ENCODE results near the gene BTBD17.
"Not testable (repeated sequence)": the region's sequence is repeated elsewhere in the genome, so short reads cannot be mapped to it uniquely, and the experiment has no call there.

Gene BTBD17, protein sequence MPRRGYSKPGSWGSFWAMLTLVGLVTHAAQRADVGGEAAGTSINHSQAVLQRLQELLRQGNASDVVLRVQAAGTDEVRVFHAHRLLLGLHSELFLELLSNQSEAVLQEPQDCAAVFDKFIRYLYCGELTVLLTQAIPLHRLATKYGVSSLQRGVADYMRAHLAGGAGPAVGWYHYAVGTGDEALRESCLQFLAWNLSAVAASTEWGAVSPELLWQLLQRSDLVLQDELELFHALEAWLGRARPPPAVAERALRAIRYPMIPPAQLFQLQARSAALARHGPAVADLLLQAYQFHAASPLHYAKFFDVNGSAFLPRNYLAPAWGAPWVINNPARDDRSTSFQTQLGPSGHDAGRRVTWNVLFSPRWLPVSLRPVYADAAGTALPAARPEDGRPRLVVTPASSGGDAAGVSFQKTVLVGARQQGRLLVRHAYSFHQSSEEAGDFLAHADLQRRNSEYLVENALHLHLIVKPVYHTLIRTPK

DNA sequence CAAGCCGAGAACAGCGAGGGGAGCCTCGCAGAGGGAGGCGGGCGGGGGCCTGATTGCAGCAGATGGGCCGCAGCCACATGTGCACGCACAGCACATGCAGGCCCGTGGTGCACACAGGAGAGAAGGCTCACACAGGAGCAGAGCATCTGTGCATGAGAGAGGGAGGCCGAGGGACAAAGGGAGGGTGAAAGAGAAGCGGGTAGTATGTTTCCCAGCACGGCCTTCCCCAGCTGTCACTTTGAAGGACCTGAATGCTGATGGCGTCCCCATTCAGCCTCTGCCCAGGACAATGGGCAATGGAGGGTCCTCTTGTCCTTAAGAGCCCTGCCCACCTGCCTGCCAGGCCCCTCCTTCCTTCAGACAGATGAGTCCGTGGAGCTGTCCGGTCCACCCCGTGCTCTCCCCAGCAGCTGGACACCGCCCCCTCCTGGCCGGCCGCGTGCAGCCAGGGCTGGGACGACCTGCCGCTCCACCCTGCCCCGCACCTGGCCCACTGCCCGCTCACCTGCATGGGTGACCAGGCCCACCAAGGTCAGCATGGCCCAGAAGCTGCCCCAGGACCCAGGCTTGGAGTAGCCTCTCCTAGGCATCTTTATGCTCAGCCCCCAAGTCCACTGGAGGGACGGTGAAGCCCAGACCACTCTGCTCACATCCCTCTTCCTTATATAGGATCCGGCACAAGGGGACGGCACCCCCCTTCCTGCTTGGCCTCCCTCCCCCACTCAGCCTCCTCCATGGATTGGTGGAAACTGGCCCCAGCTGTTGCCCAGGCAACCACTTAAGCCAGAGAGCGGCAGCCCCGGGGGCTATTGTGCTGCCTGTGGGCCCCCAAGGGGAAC lies at the start of gene BTBD17:
TSS of gene BTBD17 (minus strand) at position 639 of the 839 bp plus-strand sequence. CDS start at position 590, 49 bp downstream.
- DNase-seq (ENCODE audit: low read depth in 1 of 2, low spot score in 1 of 2) = no peak

DNA sequence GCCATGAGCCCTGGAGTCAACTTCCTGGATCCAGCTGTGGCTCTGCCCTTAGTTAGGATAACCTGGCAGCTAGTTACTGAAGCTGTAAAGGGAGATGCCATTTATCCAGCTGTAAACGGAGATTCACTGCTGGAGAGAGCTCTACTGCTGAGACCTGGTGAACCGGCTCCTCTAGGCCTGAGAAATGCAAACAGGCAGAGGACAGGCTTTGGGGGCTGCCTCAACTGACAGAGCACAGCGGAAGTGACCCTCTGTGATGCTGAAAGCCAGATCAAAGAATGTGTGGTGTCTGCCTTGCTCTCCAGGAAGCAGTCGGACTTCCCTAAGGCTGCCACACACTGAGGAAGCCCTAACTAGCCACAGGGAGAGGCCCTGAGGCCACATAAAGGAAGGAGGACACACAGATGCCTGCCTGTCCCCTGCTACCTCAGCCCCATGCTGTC lies 48.4 kb upstream of the BTBD17 start:
- no peak for DNase-seq (ENCODE audit: low read depth in 1 of 2, low spot score in 1 of 2)

DNA sequence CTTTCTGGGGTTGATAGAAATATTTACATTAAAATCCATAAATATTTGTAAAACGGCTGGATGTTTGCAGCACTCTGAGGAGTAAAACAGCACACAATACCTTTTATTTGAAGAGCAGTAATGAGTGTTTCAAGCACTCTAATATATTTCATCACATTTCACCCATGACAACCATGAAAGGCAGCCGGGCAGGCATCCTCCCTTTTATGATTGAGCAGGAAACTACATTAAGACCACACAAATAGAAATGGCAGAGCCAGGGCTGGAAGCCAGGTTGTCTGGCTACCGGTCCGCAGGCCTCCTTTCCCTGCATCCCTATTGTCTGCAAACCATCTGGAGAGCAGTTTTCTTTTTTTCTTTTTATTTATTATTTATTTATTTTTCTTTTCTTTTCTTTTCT lies 47.1 kb upstream of the BTBD17 start:
- DNase-seq (ENCODE audit: low read depth in 1 of 2, low spot score in 1 of 2) = no peak

DNA sequence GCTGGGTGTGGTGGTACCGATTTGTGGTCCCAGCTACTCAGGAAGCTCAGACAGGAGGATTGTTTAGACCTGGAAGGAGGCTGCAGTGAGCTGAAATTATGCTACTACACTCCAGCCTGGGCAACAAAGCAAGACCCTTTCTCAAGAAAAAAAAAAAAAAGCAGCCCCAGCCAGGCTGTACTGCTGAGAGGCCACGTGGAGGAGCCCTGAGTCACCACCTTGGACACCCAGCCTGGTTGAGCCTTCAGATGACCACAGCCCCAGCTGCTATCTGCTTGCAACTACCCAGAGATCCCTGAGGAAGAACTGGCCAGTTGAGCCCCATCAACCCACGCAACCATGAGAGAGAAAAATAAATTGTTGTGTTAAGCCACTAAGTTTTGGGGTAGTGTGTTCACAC lies 46.6 kb upstream of the BTBD17 start:
- DNase-seq (ENCODE audit: low read depth in 1 of 2, low spot score in 1 of 2) = no peak

DNA sequence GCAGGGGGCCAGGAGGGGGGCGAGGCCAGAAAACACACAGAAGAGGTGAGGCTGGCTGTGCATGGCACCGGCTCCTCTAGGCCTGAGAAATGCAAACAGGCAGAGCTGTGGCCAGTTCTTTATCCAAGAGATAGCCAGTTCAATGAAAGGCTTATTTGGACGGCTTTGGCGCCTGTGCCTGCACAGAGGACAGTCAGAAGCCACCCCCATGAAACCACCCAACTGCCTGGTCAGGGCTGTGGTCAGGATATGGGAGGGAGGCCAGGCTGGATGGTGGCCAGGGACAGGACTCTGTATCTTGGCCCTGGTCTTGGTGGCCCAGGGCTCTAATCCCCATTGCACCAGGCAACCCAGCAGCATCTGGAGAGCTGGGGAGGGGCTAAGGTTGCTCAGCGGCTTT lies 45.7 kb upstream of the BTBD17 start:
- no peak for DNase-seq (ENCODE audit: low read depth in 1 of 2, low spot score in 1 of 2)

DNA sequence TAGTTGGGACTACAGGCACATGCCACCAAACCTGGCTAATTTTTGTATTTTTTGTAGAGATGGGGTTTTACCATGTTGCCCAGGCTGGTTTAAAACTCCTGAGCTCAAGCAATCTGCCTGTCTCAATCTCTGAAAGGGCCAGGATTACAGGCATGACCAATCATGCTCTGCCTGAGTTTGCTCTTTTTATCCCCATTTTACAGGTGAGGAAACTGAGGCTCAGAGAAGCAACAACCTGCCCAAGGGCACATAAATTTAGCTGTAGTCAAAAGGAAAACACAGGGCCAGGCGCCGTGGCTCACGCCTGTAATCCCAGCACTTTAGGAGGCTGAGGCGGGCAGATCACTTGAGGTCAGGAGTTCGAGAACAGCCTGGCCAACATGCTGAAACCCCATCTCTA lies 43.6 kb upstream of the BTBD17 start:
- DNase-seq (ENCODE audit: low read depth in 1 of 2, low spot score in 1 of 2) = not testable (repeated sequence)

DNA sequence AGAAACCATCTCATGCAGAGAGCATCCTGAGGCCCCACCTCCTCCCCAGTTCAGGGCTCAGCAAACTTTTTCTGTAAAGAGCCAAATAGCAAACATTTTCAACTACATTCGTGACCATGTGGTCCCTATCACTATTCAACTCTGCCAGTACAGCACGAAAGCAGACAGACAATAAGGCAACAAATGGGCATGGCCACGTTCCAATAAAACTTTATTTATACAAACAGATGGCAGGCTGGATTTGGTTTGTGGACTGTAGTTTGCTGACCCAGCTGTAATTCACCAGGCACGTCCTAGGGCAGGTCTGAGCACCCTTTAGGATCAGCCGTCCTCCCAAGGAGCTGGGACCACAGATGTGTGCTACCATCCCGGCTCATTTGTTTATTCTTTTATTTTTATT lies 43.1 kb upstream of the BTBD17 start:
- no peak for DNase-seq (ENCODE audit: low read depth in 1 of 2, low spot score in 1 of 2)

DNA sequence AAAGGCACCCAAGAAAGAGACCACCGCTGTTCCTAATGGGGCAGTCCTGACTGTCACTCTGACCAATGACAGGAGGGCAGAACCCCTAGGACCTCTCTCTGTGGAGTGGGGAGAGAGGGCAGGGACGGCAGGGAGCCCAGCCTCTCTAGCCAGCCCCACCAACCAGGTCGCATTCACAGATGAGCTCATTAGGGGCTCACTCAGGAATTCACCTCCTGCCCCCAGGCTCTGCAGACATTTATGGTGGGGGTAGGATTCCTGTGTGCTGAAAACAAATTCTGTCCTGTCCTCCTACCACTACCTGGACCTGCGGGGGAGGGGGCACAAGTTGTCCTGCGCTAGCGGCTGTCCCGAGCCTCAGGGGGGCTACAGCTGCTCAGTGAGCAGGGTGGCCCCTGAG lies 42.5 kb upstream of the BTBD17 start:
- DNase-seq (ENCODE audit: low read depth in 1 of 2, low spot score in 1 of 2) = no peak

DNA sequence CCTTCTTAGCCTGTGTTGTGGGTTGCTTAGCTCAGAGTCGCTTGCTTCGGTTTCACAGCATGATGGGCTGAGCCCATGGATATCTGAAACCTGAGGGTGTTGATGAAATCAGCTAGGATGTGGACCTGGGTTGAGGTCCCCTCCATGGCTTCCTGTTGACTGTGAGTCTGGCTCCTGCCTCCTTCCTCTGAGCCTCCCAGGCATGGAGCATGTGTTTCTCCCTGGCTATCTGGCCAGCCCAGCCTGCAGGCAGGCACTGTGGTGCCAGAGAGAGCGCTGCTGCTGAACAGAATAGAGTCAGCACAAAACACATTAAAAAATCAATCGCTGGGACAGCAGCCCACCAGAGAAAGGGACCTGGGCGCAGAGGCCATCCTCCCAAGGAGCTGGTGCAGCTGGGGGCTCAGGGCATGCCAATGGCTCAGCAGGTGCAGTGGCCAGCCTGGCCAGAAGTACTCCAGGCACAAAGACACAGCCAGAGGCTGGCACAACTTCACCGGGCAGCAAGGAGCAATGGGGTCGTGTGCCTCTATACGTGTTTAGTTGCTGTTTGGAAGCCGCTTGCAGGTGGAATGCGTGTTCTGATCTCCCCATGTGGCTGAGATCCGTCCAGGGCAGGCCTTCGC lies 42.0 kb upstream of the BTBD17 start:
- DNase-seq (ENCODE audit: low read depth in 1 of 2, low spot score in 1 of 2) = no peak

DNA sequence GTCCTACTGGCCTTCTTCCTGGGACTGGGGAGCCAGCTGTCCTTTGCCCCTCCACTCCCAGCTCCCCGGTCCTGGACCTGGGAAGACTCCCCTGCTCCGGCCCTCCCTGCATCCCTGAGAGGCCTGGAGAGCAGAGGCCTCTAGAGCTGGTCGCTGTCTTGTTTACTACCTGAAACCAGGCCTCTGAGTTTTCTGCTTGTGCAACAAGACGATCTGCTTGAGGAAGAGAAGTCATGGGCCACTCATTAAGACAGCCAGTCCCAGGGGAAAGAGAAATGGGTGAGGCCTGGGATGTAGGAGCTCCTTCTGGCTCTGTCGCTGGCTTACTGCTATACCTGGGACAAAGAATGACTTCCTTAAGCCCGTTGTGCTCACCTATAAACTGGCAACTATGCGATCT lies 40.4 kb upstream of the BTBD17 start:
- DNase-seq (ENCODE audit: low read depth in 1 of 2, low spot score in 1 of 2) = no peak

DNA sequence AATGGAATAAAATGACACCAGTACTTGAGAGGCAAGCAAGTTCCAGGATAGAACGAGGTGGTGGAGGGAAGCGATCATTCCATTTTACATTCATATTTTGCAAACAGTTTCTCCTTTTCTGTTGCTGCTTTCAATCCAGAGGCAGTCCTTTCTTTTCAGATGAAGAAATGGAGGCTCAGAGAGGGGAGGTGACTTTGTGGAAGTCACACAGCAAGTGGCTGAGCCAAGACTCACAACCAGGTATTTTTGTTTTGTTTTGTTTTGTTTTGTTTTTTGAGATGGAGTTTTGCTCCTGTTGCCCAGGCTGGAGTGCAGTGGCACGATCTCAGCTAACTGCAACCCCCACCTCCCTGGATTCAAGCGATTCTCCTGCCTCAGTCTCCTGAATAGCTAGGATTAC lies 34.9 kb upstream of the BTBD17 start:
- DNase-seq (ENCODE audit: low read depth in 1 of 2, low spot score in 1 of 2) = no peak

DNA sequence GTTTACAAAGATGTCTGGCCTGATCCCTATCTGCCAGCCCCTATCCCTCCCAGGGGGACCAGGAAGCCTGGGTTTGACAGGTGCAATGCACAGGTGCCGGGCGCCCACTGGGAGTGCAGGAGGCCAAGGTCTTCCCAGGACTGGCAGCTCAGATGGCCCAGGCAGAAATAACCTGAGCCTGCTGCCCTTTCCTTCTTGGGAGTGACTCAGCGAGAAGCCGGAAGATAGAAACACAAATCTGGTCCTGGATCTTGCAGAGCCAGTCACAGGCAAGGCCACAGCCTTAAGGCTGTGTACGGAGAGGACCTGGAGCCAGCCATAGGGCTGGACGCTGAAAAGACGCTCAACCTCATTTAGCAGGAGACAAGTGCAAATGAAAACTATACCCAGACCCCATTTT lies 33.3 kb upstream of the BTBD17 start:
- DNase-seq (ENCODE audit: low read depth in 1 of 2, low spot score in 1 of 2) = no peak

DNA sequence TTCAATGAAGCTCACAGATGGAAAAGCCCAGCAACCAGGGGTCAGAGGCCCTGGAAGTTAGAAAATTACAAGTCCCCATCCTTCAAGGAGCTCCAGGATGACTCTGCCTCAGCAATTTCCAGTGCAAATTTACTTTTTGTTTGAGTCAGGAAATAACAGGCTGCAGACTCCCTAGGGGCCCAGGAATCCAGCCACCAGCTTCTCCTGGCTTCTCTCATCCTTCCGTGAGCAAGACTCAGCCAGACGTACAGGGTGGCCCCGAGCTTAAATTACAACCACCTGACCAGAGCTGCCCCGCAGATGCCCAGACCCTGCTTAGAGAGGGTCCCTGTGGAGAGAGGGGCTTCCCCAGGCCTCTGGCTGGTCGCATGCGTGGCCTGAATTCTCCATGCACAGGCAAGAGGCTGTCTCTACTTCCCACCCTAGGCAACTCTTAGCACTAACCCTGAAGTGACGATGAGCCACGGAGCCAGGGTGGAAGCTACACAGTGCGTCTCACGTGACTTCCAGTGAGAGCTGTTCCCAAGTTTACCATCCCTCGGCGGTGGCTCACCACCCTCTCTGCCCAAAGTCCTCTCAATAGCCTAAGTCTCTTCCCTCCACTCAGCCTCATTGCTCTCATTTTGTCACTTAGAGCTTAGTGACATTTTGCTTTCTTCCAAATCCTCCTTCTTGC lies 32.7 kb upstream of the BTBD17 start:
- DNase-seq (ENCODE audit: low read depth in 1 of 2, low spot score in 1 of 2) = no peak

DNA sequence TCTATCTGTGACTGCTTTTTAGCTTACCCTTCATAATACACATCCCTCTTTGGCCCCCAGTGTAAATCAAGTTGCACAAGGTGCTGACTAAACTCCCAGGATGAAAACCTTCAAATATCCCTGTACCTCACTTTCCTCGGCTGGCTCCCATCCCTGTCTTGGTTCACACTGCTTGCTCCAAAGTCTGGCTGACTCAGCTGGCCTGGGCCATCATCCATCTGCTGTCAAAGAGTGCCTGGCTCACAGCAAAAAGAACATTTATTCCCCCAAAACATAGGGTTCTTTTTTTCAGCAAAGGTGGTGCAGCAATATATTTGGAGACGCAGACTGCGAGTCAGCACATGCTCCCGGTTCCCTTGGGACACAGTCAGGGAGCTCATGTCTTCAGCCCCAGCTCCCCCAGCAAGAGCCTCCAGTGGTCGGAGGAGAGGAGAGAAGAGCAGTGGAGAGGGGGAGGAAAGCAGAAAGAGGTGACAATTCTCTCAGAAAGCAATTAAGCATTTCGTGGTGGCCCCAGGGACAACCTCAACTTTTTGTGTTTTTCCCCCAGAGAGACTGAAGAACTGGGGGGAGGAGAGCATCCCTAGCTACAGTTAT lies 31.8 kb upstream of the BTBD17 start:
- no peak for DNase-seq (ENCODE audit: low read depth in 1 of 2, low spot score in 1 of 2)

DNA sequence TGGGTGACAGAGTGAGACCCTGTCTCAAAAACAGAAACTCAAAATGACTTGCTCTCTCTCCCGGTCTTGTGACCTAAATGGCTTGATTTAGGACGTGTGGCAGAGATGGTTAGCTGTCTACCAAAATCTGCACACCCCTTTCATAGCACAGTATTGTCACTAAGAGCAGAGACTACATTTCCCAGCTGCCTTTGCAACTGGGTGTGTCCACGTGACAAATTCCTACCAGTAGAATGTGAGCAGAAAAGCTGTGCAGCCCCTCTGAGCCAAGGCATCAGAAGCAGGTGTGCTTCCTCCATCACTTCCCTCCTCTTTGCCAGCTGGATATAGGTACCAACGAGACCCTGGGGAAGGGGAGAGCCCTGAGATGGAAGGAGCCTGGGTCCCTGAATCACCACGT lies 31.2 kb upstream of the BTBD17 start:
- DNase-seq (ENCODE audit: low read depth in 1 of 2, low spot score in 1 of 2) = no peak

DNA sequence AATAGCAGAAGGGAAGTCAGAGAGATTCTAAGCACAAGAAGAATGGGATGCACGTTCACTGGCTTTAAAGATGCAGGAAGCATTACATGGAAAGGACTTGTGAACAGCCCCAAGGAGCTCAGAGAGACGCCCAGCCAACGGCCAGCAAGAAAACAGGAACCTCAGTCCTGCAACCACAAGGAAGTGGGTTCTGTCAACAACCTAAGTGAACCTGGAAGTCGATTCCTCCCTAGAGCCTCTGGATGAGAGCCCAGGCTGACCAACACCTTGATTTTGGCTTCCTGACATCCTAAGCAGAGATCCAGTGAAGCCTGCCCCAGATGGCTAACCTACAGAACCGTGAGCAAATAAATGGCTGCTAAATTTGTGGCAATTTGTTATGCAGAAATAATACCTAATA lies 30.1 kb upstream of the BTBD17 start:
- DNase-seq (ENCODE audit: low read depth in 1 of 2, low spot score in 1 of 2) = no peak

DNA sequence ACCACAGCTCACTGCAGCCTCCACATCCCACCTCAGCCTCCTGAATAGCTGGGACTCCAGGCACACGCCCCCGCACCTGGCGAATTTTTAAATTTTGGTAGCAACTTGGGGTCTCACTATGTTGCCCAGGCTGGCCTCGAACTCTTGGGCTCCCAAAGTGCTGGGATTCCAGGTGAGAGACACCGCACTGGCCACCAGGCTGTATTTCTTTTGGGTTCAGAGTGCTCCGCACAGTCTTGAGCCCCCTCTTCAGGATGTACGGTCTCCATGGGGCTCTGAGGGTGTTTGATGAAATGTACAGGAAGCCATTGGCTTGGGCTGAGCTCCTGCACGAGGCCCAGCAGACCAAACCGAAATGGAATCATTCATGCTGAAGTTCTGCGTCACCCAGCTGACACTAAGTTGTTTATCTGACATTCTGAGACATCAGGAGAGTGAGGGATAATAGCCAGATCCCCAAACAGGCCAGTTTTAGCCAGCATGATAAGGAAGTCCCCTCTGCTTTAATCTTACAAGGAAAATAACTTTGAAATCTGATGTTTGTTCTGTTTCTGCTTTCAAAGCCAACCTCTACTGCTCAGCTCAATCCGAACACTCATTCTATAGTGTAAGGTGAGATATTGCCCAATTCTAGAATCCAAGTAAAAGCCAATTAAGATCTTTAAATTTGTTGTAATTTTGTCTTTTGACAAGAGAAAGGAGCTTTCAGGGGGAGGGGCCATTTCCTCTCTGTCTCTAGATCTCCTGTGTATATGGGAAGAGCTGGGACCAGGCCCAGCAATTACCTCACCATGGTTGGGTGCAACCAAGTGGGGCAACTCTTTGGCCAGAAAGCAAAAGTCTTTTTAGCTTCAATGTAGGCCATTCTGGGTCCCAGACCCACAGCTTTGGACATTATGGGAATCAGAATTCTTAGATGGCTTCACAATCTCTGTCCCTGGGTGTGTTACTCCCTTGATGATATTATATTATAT lies 29.3 kb upstream of the BTBD17 start:
- no peak for DNase-seq (ENCODE audit: low read depth in 1 of 2, low spot score in 1 of 2)

DNA sequence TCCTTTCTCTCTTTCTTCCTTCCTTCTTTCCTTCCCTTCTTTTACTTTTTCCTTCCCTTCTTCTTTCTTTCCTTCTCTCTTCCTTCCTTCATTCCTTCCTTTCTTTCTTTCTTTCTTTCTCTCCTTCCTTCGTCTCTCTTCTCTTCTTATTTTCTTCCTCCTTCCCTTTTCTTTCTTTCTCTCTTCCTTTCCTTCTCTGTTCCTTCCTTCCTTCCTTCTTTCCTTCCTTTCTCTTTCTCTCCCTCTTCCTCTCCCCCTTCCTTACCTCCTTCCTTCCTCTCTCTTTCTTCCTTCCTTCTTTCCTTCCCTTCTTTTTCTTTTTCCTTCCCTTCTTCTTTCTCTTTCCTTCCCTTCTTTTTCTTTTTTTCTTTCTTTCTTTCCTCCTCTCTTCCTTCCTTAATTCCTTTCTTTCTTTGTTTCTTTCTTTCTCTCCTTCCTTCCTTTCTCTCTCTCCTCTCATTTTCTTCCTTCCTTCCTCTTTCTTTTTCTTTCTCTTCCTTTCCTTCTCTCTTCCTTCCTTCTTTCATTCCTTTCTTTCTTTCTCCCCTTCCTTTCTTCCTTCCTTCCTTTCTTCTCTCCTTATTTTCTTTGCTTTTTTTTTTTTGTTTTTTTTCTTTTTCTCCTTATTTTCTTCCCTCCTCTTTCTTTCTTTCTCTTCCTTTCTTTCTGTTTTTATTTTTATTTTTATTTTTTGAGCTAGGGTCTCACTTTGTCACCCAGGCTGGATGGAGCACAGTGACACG lies 28.4 kb upstream of the BTBD17 start:
- DNase-seq (ENCODE audit: low read depth in 1 of 2, low spot score in 1 of 2) = no peak
